ENCODE results near the gene CD63.
A peak's percentile ranks its signal among the peaks of the same experiment; 100 is the strongest.

Gene CD63

DNA sequence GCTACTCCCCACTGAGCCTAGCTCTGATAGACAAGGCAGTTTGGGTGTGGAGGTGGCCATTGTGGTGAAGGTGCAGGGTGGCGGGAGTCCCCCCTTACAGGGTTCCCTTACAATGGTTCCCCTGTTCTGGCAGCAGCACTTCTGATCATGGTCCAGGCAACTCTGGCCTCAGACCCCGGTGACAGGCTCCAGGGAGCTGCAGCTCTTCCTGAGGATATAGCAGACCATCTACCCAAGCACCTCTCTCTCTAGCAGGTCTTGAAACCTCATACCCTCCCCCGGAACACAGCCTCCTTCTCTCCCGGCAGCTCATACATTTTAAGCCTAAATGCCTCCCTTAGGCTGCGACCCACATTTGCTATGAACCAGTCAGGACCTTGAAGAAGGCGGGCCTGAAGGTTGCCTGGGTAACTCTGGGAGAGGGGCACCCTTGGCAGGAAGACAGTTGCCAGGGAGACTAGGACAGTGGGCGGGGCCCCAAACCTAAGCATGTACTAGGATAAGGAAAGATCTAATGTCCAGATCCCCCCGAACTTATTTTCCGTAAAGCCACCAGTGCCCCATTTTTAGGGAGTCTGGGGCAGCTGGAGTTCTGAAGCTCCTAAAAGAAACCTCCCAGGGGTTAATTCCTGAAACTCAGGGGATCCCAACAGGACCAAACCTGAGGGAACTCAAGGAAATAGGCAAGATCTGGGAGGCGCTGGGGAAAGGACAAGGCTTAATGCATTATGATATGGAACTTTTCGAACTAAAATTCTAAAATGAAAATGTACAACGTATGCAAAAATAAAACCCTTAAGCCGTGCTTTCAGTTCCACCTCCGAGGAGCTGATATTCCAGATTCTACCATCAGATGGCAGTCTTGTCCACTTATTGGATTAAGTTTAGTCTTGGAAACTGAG is 9.6 kb upstream of the CD63 start:
- DNase-seq = peak; percentile 91

DNA sequence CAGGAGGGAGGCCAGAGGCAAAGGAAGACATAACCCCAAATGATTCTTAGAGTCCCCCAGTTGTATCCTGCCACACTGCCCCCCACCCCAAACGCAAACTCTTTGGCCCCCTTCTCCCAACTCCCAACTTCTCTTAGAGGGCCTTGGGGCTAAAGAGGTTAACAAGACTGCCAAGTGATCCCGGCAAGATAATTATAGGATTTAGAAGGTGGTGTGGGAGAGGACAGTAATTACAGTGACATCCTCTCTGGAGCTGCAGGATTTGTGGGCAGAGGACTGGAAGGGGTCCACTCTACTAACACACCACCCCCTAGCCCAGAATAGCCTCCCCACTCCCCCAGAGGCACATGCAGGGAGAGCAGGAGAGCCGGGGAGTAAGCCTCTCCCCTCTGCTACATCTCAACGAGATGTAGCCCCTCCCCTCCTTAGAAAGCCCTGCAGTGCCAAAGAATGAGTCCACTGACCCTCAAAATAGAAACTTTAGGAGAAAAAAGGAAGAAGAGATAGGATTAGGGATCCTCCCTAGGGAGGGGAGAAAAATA is 8.8 kb upstream of the CD63 start:
- no peak for DNase-seq

DNA sequence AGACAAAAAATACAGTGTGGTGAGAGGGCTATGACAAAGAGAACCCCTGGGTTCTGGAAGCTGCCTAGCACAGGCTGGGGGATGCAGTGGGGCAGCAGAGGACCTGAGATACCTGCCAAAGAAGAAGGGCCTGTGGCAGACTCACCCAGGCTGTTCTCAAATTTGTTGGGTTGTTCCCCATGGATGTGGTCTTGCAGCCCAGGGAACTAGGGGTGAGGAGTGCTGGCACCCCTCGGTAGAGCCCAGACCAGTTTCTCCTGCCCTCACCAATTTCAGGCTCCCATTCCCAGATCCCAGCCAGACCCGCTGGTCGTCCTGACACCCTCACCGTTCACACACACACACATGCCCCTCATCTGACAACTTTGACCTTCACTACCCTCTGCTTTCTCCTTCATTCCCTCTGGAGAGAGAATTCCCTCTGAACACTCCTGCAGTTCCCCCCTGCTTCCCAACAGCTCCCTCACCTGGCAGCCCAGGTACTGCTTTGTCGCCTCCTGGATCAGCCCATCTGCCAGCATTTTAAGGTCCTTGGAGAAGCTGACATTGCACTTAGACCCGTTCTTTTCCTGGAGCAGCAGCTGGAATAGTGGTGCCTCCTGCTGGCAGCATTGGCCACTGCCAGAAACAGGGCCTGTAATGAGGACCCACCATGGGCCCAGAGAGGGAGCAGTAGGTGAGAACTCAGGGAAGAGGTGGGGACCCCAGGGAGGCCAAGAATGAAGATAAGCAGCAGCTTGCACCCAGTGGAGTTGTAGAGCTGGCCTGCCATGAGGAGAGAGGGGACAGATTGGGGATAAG is 8.2 kb upstream of the CD63 start:
- DNase-seq = peak; percentile 82

DNA sequence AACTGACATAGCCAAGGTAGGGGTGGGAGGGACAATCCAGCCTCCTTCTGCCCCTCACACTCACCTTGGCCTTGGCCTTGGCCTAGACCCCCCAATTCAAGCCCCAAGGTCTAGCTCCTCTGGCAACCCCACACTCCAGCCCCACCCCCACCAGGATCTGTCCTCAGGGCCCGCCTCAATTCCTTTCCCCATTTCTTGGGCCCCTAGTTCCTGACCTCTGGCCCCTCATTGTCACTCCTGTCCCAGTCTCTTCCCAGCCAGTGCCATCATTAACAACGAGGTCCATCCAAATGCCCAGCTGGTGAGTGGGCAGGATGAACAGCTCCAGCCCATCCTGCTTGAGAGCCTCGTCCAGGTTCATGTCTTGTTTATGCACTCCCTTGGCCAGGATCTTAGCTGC is 7.3 kb upstream of the CD63 start:
- no peak for DNase-seq

DNA sequence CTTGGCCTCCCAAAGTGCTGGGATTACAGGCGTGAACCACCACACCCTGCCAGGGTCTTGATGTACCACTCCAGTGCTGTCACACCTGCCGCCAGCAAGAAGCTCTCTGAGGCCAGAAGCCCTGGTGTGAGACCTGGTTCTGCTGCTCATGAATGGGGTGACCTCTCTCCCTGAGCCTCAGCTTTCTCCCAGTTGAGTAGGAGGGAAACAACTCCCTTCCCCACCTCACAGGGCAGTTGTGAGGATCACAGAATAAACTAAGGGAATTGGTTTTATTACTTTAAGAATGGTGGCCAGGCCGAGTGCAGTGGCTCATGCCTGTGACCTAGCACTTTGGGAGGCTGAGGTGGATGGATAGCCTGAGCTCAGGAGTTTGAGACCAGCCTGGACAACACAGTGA is 5.8 kb upstream of the CD63 start:
- no peak for DNase-seq

DNA sequence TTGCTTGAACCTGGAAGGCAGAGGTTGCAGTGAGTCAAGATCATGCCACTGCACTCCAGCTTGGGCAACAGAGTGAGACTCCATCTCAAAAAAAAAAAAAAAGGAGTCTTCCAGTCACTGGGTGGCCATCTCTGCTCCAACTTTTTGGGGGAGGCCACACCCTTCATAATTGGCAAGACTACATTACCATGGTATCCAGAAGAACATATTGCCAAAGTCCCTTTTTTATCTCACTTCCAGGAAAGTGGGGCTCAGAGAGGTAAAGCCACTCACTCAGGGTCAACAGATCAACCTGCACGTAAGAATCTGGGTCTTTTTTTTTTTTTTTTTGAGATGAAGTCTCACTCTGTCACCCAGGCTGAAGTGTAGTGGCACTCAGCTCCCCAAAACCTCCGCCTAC is 5.0 kb upstream of the CD63 start:
- DNase-seq = no peak

DNA sequence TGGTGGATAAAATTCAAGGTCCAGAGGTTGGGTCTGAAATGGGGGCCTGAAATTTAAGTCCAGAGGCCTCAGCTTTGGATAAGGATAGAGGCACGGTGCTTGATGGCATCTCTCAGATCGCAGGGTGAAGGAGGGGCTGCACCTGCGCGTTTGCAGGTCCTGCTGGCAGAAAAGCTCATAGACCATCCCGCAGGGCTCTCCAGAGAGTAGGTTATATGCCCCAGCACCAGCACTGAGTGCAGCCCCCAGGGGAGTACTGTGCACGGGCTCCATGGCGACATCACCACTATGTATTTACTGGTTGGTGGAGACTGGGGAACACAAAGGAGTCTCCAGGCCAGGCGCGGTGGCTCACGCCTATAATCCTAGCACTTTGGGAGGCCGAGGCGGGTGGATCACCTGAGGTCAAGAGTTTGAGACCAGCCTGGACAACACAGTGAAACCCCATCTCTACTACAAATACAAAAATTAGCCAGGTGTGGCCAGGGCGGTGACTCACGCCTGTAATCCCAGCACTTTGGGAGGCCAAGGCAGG is 4.3 kb upstream of the CD63 start:
- DNase-seq = no peak

DNA sequence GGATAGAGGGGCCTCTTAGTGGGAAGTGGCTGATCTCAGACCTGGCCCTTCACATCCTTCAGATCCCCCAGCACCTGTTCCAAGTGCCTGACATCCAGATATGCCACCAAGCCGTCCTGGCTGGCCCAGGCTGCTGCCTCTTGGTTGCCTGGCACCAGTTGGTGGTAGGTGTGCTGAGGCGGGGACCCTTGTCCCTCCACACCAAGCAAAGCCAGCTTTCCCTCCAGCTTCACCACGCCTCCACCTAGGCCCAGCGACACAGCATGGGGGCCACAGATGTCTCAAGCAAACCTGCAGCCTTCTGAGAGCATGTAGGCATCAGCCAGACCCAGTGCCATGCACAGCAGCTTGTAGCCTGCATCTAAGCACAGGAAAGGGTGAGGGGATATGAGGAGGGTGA is 3.5 kb upstream of the CD63 start:
- DNase-seq = no peak

DNA sequence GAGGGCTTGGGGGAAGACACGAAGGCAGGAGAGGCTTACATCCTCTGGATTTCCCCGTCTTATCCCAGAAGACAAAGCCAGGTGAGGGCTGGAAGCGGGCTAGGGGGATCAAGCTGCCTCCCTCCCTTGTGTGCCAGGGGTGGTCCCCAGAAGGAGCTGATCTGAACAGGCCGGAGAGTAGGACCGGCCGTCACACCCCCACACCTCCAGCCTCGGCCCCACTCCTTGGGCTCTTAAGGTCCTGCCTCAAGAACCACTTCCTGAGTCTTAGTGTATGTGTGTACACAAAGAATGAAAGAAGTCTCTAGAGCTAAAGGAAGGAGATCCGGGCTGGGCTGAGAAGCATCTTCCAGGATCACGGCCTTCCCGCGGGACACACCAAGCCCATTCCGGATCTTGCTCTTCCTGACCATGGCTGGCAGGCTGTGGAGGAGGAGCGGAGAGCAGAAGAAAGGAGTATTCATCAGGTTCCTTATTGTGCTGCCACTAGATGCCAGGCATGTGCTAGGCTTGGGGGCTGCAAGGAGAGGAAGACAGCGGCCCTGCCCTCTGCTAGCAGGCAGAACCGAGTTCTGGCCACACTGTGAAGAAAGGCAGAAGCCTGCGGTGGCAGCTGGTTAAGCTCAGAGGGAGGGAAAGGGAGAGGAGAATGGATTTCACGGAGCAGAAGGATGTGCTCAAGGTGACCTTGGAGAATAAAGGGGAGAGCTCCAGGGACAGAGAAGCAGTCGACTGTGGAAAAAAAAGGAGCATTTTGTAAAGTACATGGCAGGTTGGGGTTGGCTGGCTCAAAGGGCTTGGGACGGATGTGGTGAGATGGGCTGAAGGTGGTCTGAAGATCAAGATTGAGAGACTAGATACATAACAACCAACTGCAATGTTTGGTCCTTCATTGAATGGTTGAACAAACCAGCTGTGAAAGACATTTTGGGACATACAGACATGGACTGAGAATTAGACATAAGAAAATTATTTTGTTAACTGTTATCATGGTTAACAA is 1.3 kb upstream of the CD63 start:
- no peak for DNase-seq

DNA sequence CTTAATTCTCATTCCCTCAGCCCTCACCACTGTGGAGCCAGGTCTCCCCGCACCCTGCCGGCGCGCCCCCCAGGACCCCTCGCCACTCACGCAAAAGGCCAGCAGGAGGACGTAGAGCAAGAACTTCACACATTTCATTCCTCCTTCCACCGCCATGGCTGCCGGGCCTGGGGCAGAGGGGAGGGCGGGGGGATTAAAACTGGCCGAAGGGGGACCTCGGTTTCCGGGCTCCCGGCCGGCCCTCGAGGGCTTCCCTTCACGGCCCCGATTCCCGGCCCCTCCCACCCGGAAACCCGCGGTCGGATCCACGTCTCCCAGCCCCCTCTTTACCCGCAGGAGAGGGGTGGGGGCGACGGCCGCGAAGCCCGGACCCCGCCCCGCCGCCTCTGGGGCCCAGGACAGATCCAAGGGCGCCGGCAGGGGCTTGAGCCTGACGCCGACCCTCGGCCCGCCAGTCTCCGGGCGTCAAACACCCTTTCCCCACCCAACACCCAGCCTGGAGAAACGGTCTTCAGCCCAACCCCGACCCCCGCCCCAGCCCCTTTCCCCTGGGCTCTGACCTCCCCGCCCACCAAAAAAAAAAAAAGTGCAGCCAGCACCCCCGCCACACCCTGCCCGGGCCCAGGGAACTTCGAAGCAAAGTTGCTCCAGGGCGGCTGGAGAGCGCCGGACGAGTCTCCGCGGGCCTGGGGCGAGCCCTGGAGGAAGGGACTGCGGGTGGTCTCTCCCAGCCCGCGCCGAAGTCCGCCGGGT is 447 bp downstream of the CD63 start:
- peak; percentile 76 for DNase-seq

DNA sequence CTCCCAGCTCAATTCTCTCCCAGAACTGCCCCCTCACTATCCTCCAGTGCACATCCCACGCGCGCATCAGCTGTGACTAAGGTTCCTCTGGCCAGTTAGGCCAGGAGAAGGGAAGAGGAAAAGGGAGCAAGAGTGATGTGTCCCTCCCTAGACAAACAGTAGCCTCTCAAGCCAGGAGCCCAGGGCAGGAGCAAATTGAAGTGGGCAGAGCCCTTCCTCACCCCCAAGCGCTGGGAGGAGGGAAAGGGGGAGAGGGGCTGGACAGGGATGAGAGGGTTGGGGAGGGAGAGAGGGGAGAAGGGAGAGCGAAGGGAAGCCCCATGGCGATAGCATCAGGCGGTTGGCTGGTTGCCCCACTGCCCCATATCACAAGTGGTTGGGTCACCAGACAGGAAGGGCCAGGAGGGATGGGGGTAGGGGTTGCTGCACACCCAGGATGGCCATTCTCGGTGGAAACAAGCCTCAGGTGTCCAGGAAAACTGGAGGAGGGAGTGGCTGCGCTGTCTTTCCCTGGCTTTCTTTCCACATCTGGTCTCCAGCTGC is 1.1 kb downstream of the CD63 start:
- no peak for DNase-seq

DNA sequence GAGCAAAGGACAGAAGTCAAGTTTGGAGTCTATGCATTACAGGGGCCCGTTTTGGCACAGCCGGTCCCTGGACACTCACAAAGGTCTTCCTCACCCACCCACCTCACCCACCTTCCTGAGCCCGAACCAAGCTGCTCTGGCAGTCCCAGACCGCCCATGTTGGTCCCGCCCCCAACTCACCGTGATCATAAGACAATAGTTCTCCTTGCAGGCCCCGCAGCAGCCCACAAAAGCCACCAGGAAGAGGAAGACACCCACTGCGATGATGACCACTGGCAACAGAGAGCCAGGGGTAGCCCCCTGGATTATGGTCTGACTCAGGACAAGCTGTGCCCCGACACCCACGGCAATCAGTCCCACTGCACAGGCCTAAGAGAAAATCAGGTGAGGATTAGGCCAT is 1.8 kb downstream of the CD63 start:
- no peak for DNase-seq

DNA sequence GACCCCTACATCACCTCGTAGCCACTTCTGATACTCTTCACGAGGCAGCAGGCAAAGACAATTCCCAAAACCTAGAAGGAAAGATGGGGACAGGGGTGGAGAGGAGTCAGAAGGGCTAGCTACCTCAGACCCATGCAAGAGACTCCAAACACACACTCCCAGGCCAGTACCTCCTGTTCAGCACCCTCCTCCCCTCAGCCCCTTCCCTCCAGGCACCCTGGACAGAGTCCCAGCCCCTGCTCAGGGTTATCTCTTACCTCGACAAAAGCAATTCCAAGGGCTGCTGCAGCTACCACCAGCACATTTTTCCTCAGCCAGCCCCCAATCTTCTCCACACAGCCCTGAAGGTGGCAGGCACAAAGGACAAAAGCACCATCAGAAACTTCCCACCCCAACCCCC is 3.3 kb downstream of the CD63 start:
- no peak for DNase-seq

DNA sequence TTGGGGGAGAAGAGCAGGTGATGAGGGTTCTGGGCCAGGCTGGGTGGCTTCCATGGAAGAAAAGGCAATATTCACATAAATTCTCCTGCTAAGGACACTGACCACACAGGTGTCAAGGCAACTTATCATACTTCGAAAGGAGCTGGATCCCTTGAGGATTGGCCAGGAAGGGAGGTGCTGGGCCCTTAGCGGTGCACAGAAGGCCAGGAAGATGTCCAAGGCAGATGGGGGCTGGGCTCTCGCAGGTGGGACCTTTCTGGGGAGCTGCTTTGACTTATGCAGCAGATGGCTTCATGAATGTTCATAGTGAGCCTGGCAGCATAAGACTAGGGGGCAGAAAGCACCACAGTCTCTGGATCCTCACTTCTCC is 3.9 kb downstream of the CD63 start:
- no peak for DNase-seq

DNA sequence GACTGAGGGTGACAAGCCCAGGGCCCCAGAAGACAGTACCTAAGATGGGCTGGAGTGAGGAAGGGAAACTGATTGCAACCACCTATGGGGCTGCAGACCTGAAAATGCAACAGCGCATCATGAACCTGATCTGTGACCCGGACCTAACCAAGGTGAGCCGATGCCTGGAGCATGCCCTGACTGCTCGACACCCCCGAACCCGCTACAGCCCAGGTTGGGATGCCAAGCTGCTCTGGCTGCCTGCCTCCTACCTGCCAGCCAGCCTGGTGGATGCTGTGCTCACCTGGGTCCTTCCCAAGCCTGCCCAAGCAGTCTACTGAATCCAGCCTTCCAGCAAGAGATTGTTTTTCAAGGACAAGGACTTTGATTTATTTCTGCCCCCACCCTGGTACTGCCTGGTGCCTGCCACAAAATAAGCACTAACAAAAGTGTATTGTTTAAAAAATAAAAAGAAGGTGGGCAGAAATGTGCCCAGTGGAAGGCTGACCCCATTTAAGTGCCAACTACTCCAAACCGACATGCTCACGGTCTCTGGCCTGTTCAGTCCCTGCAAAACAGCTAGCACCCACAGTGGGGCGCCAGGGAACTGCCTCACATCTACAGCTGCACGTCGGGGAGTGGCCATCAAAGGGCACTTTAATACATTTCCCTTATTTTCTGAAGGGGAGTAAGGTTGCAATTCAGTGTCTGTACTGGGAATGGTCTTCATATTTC is 4.4 kb downstream of the CD63 start:
- DNase-seq = peak; percentile 87

DNA sequence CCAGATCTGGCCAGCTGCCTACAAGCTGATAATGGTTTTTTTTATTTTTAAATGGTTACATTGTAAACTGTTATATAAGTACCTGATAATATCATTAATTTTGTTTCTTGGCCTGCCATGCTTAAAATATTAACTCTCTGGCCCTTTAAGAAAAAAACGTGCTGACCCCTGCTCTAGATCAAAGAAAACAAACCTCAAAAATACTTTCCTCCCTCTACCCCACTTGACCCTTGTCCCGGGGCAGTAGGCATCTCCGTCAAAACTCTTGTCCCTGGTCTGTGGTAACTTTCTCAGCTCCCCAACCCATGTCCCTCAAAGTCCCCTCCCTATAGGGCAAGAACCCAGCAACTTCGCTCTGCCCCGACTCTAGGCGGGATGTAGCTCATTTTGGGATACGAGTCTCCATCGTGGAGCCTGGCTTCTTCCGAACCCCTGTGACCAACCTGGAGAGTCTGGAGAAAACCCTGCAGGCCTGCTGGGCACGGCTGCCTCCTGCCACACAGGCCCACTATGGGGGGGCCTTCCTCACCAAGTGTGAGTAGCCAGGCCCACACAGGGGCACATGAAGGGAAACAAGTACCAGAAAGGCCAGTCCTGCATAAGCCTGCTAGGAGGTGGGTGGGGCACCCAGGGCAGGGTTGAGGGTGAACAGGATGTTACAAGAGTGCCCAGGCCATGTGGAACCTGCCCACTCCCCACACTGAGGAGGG is 5.1 kb downstream of the CD63 start:
- DNase-seq = no peak

DNA sequence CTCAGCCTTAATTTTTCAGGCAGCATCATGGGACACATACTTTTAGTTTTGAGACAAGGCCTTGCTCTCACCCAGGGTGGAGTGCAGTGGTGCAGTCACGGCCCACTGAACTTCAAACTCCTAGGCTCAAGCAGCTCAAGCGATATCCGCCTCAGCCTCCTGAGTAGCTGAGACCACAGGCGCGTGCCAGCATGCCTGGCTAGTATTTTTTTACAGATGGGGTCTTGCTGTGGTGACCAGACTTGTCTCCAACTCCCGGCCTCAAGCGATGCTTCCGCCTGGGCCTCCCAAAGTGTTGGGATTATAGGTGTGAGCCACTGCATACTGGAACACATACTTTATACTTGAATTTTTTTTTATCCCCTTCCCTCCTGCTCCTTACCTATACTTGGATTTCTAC is 5.9 kb downstream of the CD63 start:
- no peak for DNase-seq

DNA sequence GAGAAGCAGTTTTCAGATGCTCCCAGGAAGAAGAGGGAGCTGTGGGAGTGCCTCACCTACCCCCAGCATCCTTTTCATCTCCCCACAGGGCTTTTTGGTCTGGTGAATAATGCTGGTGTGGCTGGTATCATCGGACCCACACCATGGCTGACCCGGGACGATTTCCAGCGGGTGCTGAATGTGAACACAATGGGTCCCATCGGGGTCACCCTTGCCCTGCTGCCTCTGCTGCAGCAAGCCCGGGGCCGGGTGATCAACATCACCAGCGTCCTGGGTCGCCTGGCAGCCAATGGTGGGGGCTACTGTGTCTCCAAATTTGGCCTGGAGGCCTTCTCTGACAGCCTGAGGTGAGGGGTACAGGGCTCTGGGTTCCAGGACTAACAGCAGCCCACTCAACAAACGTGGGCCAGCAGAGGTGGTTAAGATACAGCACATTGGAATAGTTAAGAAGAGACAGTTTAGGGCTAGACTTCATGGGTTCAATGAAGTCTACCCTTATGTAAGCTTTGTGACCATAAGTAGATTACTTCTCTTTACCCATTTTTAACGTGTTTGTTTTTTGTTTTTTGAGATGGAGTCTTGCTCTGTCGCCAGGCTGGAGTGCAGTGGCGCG is 7.1 kb downstream of the CD63 start:
- no peak for DNase-seq

DNA sequence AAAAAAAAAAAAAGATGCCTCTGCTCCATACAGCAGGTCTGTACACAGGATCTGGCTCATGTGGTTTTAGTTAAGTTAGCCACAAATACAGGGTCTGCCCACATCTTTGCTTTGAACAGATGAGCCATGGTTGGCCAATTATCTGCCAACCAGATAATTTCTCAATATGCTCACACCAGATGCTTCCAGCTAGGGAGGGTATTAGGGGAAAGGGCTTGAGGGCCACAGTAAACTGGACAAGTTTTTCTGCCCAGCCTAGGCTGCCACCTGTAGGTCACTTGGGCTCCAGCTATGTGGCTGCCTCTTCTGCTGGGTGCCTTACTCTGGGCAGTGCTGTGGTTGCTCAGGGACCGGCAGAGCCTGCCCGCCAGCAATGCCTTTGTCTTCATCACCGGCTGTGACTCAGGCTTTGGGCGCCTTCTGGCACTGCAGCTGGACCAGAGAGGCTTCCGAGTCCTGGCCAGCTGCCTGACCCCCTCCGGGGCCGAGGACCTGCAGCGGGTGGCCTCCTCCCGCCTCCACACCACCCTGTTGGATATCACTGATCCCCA is 7.8 kb downstream of the CD63 start:
- no peak for DNase-seq

Data from activated effector memory CD4-positive, alpha-beta T cell treated with anti-CD3 and anti-CD28 coated beads, Interleukin-2, amount 50 U/mL, for 16 hours (primary cell).